SK-N-MC (cell line): ENCODE results near the gene LIPM.

ENCODE experiments used
- EZH2 ChIP-seq: fragments of 200-600 bp; sonication (generic); IDR thresholded peaks from one replicate; pipeline ENCODE4 v1.6.1; 2017; ENCODE audit warnings: antibody characterized with exemption
- POLR2AphosphoS5 ChIP-seq: IDR thresholded peaks from 2 replicates; pipeline ENCODE4 v1.6.1; 2012; ENCODE audit warnings: mild to moderate bottlenecking, low read depth, low read length, borderline replicate concordance

DNA sequence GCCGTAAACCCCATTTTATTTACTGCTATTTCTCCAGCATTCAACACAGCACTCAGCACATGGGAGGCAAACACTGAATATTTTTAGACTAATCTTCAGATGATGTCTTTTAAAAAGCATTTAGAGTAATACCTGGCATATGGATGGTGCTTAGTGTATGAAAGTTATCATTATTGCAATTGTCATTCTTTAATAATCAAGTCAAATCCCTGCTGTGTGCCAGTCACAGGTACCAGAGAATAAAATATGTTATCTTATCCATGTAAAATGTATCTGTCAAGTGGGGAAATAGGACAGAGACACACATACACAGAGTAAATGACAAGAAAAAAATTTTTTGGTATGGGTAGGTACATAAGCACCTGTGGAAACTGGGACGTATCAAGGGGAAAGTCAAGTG is 30.6 kb downstream of the LIPM start:
- no peak for TF ChIP-seq POLR2AphosphoS5
- TF ChIP-seq EZH2, result no peak
